Measurements from ENCODE around the gene ZNF488.

The ZNF488 gene

GRCh38 chr10:47365431-47366180, 18.5 kb downstream of the ZNF488 start:
- DNase-seq = no peak

- no peak for DNase-seq
These were observed 19.2 kb downstream of the ZNF488 start for GRCh38 chr10:47364911-47365310.

- DNase-seq = no peak
These were observed 19.7 kb downstream of the ZNF488 start for GRCh38 chr10:47364366-47364765.

- DNase-seq = no peak
These were observed 20.3 kb downstream of the ZNF488 start for GRCh38 chr10:47363781-47364180.

GRCh38 chr10:47362199-47362598, 21.9 kb downstream of the ZNF488 start:
- DNase-seq = no peak

GRCh38 chr10:47361293-47361692, 22.8 kb downstream of the ZNF488 start:
- peak; percentile 63 for DNase-seq

- no peak for DNase-seq
These were observed 23.6 kb downstream of the ZNF488 start for GRCh38 chr10:47360419-47361040.

GRCh38 chr10:47359626-47360418, 24.3 kb downstream of the ZNF488 start:
- DNase-seq = no peak

- no peak for DNase-seq
These were observed 25.0 kb downstream of the ZNF488 start for GRCh38 chr10:47359101-47359500.

- no peak for DNase-seq
These were observed 25.6 kb downstream of the ZNF488 start for GRCh38 chr10:47358457-47358856.

- no peak for DNase-seq
These were observed 26.2 kb downstream of the ZNF488 start for GRCh38 chr10:47357911-47358310.

GRCh38 chr10:47357131-47357582, 26.9 kb downstream of the ZNF488 start:
- DNase-seq = no peak

- DNase-seq = no peak
These were observed 27.4 kb downstream of the ZNF488 start for GRCh38 chr10:47356708-47357107.

- DNase-seq = no peak
These were observed 29.2 kb downstream of the ZNF488 start for GRCh38 chr10:47354900-47355299.

GRCh38 chr10:47354165-47354564, 29.9 kb downstream of the ZNF488 start:
- DNase-seq = no peak

GRCh38 chr10:47353351-47353750, 30.7 kb downstream of the ZNF488 start:
- no peak for DNase-seq

GRCh38 chr10:47351899-47352815, 31.9 kb downstream of the ZNF488 start:
- DNase-seq = no peak

- DNase-seq = no peak
These were observed 33.1 kb downstream of the ZNF488 start for GRCh38 chr10:47350671-47351640.

GRCh38 chr10:47349941-47350371, 34.1 kb downstream of the ZNF488 start:
- no peak for DNase-seq

- DNase-seq = no peak
These were observed 34.6 kb downstream of the ZNF488 start for GRCh38 chr10:47349516-47349915.

All from activated CD4-positive, alpha-beta T cell treated with anti-CD3 and anti-CD28 coated beads for 48 hours (primary cell).